HG02884 (cell line): Measurements from ENCODE around the gene MOCOS.

Source experiments
- ATAC-seq: cut with Tn5 transposase; IDR thresholded peaks from one replicate; pipeline ENCODE4 v1.9.1; 2021; ENCODE audit warnings: mild to moderate bottlenecking, moderate library complexity; ENCODE audit not compliant: unreplicated experiment

MOCOS gene

DNA sequence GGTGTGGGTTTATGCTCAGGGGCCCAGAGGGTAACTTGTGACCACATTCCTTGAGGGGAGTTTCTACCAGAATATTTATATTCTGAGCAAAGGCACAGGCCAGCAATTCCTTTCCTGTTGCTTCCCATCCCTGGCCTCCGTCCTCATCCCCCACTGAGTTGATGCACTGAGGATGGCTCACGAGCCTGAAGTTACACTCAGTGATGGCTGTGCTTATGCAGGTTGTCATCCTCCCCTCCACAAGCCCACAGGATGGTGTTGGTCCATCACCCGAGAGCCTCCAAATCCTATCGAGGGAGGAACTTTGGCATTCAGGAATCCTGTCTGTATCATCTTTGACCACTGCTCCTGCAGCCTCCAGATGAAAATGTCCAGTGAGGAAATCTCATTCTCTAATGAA lies 81.9 kb downstream of the MOCOS start:
- no peak for ATAC-seq

DNA sequence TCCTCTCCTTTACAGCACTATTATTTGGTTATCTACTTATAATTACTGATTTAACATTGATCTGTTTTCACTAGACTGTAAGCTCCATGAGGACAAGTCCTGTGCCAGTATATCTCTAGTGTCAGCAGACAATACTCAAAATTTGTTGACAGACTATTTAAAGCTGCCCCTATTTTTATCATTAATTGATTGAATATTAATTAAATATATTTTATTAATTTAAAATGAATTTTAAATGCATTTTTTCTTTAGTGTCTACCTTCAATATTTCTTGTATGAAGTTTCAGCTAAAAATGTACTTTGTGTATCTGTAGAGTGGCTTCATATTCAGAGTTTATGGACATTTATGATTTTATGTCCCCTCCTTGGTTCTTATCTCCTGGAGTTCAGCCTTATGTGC lies 83.9 kb downstream of the MOCOS start:
- ATAC-seq, result no peak

DNA sequence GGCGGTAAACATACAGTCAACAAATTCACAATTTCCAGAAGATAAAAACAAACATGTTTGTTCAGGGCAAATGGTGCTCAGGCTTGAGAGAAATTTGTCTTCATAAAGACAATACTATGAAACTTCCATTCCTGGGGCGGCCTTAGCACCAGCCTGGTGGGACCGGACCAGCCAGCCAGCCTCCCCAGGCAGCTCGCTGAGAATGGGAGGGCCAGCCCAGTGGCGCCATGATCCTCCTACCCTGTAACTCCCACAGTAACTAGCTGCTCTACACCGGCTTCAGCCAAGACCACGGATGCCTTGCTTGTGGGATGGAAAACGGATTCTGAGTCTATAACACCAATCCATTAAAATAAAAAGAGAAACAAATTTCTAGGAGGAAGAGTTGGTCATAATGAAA lies 86.0 kb downstream of the MOCOS start:
- ATAC-seq, result no peak

DNA sequence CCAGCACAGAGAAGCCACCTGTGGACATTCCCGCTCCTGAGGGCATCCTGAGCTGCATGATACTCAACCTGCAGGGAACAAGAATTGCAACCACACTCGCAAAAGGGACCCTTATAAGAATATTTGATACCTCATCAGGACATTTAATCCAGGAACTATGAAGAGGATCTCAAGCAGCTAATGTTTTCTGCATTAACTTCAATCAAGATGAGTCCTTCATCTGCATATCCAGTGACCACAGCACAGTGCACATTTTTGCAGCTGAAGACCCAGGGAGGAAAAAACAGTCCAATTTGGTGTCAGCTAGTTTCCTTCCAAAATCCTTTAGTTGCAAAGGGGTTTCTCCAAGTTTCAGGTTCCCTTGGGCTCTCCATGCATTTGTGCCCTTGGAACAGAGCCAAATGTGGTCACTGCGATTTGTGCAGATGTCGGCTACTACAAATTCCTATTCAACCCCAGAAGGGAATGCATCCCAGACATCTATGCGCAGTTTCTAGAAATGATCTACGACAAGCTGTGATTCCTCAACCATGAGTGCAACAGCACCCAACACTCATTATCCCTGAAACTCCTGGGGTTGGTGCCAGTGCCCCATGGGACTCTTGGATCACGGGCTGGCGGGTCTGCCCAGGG lies 86.9 kb downstream of the MOCOS start:
- ATAC-seq, result no peak

DNA sequence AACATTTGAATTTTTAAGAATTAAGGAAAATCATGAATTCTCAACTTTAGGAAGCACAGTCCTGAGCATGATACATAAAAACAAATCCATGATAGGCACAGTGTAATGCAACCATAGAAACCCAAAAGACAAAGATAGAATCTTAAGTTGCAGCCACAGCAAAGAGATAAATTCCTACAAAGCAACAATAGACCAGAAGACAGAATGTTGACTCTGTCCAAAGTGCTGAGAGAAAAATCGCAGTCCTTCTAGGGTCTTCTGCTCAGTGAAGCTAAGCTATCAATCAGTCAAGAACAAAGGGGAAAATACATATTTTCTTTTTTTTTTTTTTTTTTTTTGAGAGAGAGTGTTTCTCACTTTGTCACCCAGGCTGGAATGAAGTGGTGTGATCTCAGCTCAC lies 88.3 kb downstream of the MOCOS start:
- no peak for ATAC-seq

DNA sequence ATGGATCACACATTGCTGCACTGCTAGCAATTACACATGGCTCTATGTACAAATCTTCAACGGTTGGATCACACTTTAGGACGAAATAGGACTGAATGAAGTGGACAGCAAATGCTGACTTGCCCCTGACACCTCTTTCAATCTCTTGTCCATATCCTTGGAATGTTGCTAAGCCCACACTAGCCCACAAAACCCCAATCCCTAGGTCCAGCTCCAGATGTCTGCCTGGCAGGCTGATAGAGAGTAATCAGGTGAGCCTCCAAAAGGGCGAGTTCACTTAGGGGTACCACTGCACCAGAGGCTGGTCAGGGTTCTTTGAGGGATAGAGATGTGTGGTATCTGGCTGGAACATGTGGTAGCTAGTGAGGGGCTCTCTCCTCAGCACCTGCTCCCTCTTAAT lies 91.7 kb downstream of the MOCOS start:
- no peak for ATAC-seq

DNA sequence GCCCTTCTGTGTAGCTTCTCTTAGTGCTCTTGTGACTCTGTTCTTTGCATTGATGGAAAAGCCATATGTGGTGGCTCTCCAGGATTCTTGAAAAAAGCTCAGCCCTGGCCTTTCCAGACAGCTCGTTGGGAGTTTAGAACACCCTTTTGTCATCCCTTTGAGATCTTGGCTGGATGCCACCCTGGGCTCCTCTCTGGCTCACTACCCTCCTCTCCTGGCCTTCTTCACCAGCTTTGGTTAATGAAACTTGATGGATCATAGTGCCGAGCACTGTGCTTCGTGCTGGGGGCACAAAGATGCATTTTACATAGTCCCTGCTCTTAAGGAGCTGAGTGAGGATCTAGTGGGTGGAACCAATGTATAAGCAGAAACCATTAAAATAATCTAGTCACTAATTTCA lies 94.6 kb downstream of the MOCOS start:
- no peak for ATAC-seq

DNA sequence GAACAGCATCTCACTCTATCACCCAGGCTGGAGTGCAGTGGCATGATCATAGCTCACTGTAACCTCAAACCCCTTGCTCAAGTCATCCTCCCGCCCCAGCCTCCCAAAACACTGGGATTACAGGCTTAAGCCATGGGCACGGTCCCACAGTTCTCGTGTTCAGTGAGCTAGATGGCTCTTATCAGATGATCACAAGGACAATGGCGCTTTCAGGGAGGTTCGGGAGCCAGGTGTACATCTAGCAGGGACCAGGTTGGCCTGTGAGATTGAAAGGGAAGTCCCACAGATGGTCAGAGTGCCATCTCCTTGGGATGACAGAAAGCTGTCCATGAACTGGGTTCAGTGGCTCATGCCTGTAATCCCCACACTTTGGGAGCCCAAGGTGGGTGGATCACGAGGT lies 96.2 kb downstream of the MOCOS start:
- ATAC-seq, result no peak

DNA sequence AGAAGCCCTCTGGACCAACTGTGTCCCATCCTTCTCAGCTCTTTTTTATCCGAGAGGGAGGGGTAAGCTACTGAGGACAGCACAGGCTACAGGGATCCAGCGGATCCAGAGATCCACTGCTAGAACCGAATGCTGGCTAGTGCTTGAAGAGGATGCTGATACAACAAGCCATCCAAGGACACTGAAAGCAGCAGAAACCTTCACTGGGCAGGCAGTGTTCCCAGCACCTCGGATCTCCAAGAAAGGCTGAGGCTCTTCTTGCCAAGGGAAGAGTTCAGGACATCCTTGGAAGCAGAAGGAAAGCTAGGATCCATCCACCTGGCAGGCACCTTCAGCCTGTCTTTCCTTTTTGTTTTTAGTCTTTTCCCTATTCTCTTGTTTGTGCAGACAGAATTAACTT lies 97.0 kb downstream of the MOCOS start:
- ATAC-seq, result no peak

DNA sequence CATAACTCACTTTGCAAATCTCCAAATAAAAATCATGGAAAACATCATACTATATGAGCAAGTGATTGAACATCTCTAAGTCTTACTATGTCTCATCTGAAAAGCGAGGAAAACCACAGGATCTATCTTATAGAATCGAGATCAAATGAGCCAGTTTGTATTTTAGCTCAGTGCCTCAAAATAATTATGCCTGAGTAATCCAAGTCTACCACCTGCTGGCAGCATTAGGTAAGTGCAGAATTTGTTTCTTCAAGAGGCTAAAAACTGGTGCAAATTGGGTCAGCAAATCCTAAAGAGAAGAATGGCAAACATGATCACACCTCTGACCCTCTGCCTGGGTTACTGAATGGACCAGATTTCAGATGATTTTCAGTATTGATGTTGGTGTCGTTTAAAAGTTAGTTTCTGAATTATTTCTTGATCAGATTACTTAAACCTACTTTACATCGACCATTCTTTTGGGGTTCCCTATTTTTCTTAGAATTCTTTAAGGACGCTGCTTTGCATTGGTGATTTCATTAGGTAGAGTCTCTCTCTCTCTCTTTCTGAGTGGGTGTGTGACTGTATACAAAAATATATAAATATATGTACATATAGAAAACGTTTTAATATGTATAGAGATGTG lies 97.5 kb downstream of the MOCOS start:
- ATAC-seq, result no peak

DNA sequence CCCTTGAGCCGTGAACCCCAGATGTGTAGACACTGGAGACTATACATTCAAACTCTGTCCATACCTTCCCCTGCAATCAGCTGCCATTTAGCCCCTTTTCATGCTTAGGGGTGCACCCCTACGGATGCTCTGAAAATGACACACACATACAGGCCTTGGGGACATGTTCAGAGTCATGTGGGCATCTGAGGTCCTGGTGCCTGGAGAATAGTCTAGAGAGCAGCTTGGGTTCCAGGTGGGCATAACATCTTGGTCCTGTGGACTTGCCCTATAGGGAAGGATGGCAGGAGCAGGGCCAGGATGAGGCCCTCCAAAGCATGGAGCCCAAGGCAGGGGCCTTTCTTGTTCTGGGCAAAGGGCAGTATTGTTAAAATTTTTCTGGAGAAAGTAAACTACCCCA lies 100.4 kb downstream of the MOCOS start:
- ATAC-seq, result no peak

DNA sequence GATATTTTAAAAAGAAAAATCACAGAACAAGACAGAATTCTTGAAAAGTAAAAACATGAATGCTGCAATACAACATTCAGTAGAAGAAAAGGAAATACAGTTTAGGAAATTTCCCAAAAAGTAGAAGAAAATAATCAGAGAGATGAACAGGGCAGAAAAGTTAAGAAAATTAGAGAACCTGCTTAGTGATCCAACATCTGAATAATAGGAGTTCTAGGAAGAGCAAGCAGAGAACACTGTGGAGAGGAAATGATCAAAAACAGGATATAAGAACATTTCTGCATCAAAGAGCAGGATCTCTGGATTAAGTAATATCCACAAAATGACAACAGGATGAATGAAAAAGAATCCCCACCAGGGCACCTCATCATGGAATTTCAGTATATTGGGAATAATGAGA lies 101.4 kb downstream of the MOCOS start:
- ATAC-seq, result no peak

DNA sequence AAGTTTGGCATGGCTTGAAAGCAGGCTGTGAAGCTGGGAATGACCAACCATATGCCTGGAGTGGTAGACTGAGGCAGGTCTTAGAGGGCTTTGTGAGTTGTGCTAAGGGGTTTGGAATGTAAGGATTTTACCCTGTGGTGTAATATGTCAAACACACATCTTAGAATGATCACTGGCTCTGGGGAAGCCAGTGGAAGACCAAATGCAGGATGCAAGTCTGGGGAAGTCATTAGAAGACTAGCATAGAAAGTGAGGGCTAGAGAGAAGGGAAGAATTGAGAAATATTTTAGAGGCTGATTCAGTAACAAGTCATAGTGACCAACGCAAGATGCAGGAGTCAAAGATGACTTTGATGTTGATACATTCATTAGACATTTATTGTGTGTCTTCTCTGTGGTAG lies 106.7 kb downstream of the MOCOS start:
- no peak for ATAC-seq

DNA sequence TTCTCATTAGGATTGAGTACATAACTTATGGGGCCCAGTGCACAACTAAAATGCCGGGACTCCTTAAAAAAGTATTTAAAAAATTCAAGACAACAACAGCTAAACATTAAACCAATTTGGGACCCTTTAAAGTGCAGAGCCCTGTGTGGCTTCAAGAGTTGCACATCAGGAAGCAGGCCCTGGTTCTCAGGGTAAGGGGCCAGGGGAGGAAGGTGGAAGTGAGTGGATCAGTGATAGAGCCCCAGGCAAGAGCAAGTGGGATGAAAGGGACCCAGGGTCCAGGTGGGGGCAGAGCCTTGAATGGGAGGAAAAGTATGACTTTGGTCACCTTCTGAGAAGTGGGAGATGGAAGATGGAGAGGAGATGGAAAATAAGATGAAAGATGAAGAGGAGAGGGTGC lies 107.9 kb downstream of the MOCOS start:
- no peak for ATAC-seq

DNA sequence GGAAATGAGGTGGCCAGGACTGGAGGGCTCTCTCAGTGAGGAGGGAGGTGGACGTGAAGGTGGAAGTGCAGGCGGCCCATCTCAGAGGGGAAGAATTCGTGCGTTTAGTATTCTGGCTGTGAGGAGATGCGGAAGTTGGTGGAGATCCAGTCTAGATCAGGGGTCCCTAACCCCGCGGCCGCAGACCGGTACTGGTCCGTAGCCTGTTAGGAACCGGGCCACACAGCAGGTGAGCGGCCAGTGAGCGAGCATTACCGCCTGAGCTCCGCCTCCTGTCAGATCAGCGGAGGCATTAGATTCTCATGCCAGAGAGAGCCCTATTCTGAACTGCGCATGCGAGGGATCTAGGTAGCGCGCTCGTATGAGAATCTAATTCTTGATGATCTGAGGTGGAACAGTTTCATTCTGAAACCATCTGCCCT lies 108.6 kb downstream of the MOCOS start:
- ATAC-seq, result no peak

DNA sequence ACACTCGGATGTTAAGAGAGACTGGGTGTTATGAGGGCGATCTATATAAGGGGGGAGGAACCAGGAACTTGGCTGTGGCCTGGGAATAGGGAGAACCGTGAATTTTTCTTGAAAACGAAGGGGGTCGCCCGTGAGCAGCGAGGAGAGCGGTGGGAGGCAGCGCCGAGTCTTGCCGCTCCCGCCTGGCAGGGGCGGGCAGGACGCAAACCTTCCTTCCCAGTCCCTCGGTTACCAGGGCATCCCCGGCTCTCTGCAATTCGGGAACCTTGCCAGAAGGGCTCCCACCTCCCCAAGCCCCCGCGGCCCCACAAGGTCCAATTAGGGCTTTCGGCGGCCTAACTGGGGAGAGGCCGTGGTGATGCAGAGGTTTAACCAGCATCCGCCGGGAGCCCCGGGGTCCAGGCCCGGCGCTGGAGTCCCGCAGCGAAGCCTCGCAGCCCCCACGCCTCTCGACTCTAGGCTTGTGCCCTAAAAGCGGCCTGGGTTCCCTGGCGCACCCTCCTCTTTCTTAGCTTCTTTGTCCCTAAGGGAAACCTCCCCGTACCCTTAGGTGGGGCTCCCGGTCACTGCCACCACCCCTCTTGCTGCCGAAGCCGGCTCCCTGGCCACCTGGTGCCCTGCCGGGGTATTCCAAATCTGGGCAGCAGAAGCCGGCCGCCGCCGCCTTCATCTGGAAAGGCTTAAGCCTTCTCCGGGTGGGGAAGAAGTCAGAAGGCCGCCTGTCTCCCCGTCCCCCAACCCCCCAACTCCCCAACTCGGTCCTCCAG lies 109.5 kb downstream of the MOCOS start:
- ATAC-seq, result peak; percentile 21

DNA sequence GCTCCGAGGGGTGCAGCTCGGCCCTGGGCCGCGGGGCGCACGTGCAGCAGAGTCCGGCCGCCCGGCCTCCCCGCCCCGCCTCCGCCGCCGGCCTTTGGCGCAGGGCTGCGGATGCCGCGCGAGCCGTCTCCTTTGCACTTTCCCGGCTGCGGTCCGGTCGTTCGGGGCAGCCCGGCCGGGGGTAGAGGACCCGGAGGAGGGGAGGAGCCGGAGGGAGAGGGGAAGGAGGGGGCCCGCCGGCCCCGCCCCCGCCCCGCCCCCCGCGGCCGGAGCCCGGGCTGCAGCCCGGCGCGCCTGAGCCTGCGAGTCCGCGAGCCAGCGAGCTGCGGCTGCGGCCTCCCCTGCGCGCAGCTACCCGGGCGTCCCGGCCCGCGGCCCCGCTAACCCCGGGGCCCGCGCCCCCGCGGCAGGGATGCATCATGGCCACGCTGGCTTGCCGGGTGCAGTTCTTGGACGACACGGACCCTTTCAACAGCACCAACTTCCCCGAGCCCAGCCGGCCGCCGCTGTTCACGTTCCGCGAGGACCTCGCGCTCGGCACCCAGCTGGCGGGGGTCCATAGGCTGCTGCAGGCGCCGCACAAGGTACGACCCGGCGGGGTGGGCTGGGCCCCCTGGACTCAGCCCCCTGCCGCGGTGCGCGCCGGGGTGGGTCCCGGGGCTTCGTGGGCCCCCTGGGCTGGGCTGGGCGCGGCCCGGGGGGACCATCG lies 110.3 kb downstream of the MOCOS start, which contains the start of gene FHOD3:
FHOD3 (plus strand) TSS at position 297 of the 709 bp plus-strand sequence; CDS start at position 420, 123 bp downstream.
- ATAC-seq, result peak; percentile 58

DNA sequence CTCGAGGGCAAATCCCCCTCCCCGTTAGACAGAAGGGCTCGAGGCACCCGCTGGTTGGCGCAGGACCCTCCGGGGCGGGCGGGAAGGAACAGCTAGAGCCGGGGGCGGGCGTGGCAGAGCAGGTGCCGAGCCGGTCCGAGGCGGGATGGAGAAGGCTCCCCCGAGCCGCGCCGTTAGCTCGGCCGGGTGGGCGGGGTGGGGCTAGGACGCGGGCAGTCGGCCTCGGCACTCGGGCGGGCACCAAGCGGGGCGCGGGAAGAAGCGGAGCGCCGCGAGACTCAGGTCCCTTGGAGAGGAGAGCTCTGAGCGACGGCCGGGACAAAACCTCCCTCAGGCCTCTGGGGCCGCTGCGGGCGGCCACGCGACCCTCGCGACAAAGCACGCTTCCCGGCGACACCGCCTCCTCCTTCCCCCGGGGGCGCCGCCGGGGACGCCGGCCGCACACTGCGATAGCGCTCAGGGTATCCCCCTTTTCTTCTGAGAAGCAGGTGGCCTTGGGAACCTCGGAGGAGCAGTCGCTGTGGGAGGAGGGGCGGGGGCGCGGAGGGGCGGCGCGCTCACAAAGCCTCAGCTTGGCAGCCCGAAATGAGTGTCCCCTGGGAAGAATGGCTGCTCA lies 110.9 kb downstream of the MOCOS start:
- peak; percentile 28 for ATAC-seq

DNA sequence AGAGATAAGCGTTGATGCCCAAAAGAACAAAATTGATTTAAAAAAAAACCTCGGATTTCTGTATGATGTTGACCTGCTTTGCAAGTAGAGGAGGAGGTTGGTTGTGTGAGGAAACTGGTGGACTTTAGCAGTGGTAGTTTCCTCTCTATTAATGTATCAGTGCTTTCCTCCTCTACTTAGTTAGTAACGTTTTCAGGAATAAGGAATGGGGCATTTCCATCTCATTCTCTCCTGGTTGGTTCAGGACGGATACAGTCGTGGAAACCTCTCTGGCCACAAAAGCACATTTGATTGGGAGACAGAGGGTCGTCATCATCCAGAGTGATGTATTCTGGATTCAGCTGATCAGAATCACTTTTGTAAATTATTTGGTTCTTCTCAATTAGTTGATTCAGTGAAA lies 111.7 kb downstream of the MOCOS start:
- ATAC-seq, result no peak

DNA sequence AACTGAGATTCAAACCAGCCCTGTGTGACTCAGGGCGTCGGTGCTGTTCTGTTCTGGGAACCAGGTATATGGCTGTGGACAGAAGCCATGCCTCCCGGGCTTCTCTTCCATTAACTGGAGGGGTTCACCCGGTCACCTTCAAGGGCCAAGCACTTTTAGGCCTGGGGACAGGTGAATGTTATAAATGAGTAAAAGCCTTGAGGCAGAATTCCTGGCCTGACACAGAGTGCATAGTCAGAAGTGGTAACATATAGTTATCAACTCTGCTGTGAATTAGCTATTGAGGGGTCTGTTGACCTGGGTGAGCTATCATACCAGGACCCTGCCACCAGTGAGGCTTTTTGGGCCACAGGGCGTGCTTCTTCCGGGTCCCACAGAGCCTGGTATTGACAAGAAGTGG lies 112.9 kb downstream of the MOCOS start:
- ATAC-seq, result no peak

DNA sequence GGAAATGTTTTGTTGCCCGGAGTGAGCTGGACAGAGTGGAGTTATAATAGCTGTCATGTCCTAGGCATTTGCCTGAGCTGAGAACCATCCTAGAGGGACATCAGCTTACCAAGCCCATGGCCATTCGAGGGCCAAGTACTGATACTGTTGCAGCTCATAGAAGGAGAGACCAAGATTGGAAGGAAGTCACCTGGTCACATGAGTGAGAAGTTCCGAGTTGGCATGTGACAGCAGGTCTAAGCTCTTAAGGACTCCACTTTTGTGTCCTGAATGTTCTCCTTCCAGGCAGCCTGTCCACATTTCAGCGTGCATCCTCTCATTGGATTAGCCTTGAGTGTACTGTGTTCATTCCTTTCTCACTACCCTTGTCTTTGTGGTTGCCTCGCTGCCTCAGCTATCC lies 114.6 kb downstream of the MOCOS start:
- ATAC-seq, result no peak
